Neural cell (in vitro differentiated cells): Measurements from ENCODE around the gene ADARB1. TPM values are rescaled to one million over a fixed set of nuclear protein-coding genes. Genes with fewer than 3 reads are reported as not detected.

Experiments
- H2AFZ ChIP-seq: fragments of 200-600, 300-800 bp; sonication (generic), shearing (Covaris generic); 2 replicates; pipeline ENCODE4 v1.6.0; 2014; ENCODE audit warnings: low read depth, mild to moderate bottlenecking, antibody characterized with exemption, low read length, moderate library complexity
- H3F3A ChIP-seq: fragments of 200-600 bp; shearing (Covaris generic); 2 replicates; pipeline ENCODE4 v1.6.1; 2016; ENCODE audit warnings: mild to moderate bottlenecking, moderate library complexity, mixed read lengths, antibody characterized with exemption, low read length; ENCODE audit not compliant: insufficient read depth, poor library complexity, severe bottlenecking
- H3K27ac ChIP-seq: fragments of 200-600, 300-800 bp; sonication (generic), shearing (Covaris generic); 2 replicates; pipeline ENCODE4 v1.5.1; 2014; ENCODE audit warnings: mild to moderate bottlenecking, low read length, moderate library complexity
- H3K27me3 ChIP-seq: fragments of 300-800, 200-600 bp; sonication (generic), shearing (Covaris generic); 2 replicates; pipeline ENCODE4 v1.6.0; 2014; ENCODE audit warnings: mild to moderate bottlenecking, low read depth, low read length, moderate library complexity; ENCODE audit not compliant: insufficient read depth
- H3K36me3 ChIP-seq: fragments of 300-800, 200-600 bp; sonication (generic), shearing (Covaris generic); 2 replicates; pipeline ENCODE4 v1.5.1; 2014; ENCODE audit warnings: mild to moderate bottlenecking, antibody characterized with exemption, low read length, moderate library complexity; ENCODE audit not compliant: insufficient read depth
- H3K4me2 ChIP-seq: fragments of 300-800, 200-600 bp; sonication (generic), shearing (Covaris generic); 2 replicates; pipeline ENCODE4 v1.6.0; 2014; ENCODE audit warnings: mild to moderate bottlenecking, low read length
- H3K4me3 ChIP-seq: fragments of 300-800, 200-600 bp; sonication (generic), shearing (Covaris generic); 2 replicates; pipeline ENCODE4 v1.5.1; 2014; ENCODE audit warnings: mild to moderate bottlenecking, low read length, moderate library complexity
- H3K79me2 ChIP-seq: fragments of 200-600 bp; shearing (Covaris generic); replicated peaks from 2 replicates; pipeline ENCODE4 v1.6.0; 2014; ENCODE audit warnings: mild to moderate bottlenecking, low read length, moderate library complexity; ENCODE audit not compliant: insufficient read depth
- H3K9ac ChIP-seq: fragments of 300-800, 200-600 bp; sonication (generic), shearing (Covaris generic); 2 replicates; pipeline ENCODE4 v1.6.1; 2016; ENCODE audit warnings: mild to moderate bottlenecking, low read length, mixed read lengths
- H3K9me2 ChIP-seq: fragments of 200-600 bp; shearing (Covaris generic); 2 replicates; pipeline ENCODE4 v1.6.1; 2016; ENCODE audit warnings: mild to moderate bottlenecking, low read length, mixed read lengths; ENCODE audit not compliant: insufficient read depth
- H3K9me3 ChIP-seq: fragments of 200-600, 300-800 bp; sonication (generic), shearing (Covaris generic); 2 replicates; pipeline ENCODE4 v1.6.1; 2016; ENCODE audit warnings: mild to moderate bottlenecking, mixed run types, low read length, moderate library complexity, mixed read lengths
- H4K20me1 ChIP-seq: fragments of 200-600 bp; shearing (Covaris generic); 2 replicates; pipeline ENCODE4 v1.6.1; 2016; ENCODE audit warnings: mild to moderate bottlenecking, mixed run types; ENCODE audit not compliant: insufficient read depth
- EP300 ChIP-seq: fragments of 450-650 bp; conservative IDR thresholded peaks from 2 replicates; pipeline ENCODE4 v1.6.1; 2014; ENCODE audit warnings: antibody characterized with exemption, mild to moderate bottlenecking, moderate library complexity; ENCODE audit not compliant: poor library complexity, severe bottlenecking
- EZH2 ChIP-seq: fragments of 200-600, 300-800 bp; shearing (Covaris generic), sonication (generic); IDR thresholded peaks from 2 replicates; pipeline ENCODE4 v1.6.1; 2014; ENCODE audit warnings: antibody characterized with exemption, low read length, borderline replicate concordance, mild to moderate bottlenecking; ENCODE audit not compliant: insufficient read depth, poor library complexity, severe bottlenecking
- MXI1 ChIP-seq: fragments of 450-650 bp; conservative IDR thresholded peaks from 2 replicates; pipeline ENCODE4 v1.6.1; 2014; ENCODE audit warnings: antibody characterized with exemption, mild to moderate bottlenecking; ENCODE audit not compliant: poor library complexity, severe bottlenecking
- POLR2AphosphoS5 ChIP-seq: IDR thresholded peaks from 2 replicates; pipeline ENCODE4 v1.6.1; 2012
- RAD21 ChIP-seq: fragments of 450-650 bp; conservative IDR thresholded peaks from 2 replicates; pipeline ENCODE4 v1.6.1; 2014; ENCODE audit warnings: antibody characterized with exemption, mild to moderate bottlenecking, moderate library complexity
- SMC3 ChIP-seq: fragments of 450-650 bp; conservative IDR thresholded peaks from 2 replicates; pipeline ENCODE4 v1.6.1; 2014; ENCODE audit warnings: antibody characterized with exemption, mild to moderate bottlenecking, moderate library complexity; ENCODE audit not compliant: poor library complexity
- TAF1 ChIP-seq: IDR thresholded peaks from 2 replicates; pipeline ENCODE4 v1.6.1; 2012; ENCODE audit warnings: low read depth
- polyA plus RNA-seq: library from polyadenylated mRNA; depleted of rRNA; stranded (reverse); fragments of >200 nt; gene quantifications from 2 replicates; pipeline ENCODE4 v1.2.3, GENCODE V29; 2014
- TF ChIP-seq, protein P1 (sequence below): IDR thresholded peaks from 2 replicates; pipeline ENCODE4 v1.6.1; 2012; ENCODE audit warnings: borderline replicate concordance
- TF ChIP-seq, protein P2 (sequence below): fragments of 450-650 bp; IDR thresholded peaks from 2 replicates; pipeline ENCODE4 v1.5.1; 2014; ENCODE audit warnings: antibody characterized with exemption, mild to moderate bottlenecking, moderate library complexity; ENCODE audit not compliant: poor library complexity, severe bottlenecking

ADARB1 gene
- polyA plus RNA-seq, 1 donor from 2014 or later, result 8.9 TPM

DNA sequence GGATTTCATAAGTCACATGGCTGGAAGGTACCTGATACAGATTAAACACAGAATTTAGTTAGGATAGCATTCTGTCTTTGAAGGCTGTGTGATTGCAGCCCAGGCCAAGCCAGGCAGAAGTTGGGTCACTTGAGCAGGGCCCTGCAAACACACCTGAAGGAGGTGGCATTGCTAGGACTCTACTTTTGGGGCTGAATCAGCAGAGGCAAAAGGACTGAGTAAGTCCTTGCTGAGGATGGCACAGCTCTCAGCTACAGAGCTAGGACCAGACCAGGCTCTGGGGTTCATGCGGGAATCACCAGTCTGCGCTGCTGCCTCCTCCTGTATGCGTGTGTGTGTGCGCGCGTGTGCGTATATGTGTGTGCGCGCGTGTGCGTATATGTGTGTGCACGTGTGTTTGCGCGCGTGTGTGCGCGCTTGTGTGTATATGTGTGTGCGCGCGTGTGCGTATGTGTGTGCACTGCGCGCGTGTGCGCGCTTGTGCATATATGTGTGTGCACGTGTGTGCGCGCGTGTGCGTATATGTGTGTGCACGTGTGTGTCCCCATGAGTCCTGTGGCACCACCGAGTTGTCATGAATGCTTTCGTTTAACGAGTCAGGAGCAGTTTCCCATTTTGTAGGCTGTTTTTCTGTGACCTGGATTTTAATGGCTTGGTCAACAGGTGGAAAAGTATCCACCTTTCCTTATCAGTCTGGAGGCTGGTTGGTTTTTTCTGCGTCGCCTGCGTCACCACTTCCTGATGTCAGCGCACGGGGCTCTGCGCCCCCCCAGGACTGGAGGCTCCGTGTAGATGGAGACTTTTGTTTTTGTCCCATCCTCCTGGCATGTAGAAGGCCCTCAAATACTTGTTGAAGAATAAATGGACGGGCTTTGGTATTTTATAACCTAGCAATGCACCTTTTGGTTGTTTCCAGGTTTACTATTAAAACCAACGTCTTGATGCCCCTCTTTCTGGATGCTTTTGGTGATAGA is 34.7 kb downstream of the ADARB1 start:
- TF ChIP-seq EZH2 (no peak), TAF1 (no peak), SMC3 (no peak), EP300 (no peak), MXI1 (no peak), POLR2AphosphoS5 (no peak), RAD21 (no peak)
- TF ChIP-seq, protein P1, sequence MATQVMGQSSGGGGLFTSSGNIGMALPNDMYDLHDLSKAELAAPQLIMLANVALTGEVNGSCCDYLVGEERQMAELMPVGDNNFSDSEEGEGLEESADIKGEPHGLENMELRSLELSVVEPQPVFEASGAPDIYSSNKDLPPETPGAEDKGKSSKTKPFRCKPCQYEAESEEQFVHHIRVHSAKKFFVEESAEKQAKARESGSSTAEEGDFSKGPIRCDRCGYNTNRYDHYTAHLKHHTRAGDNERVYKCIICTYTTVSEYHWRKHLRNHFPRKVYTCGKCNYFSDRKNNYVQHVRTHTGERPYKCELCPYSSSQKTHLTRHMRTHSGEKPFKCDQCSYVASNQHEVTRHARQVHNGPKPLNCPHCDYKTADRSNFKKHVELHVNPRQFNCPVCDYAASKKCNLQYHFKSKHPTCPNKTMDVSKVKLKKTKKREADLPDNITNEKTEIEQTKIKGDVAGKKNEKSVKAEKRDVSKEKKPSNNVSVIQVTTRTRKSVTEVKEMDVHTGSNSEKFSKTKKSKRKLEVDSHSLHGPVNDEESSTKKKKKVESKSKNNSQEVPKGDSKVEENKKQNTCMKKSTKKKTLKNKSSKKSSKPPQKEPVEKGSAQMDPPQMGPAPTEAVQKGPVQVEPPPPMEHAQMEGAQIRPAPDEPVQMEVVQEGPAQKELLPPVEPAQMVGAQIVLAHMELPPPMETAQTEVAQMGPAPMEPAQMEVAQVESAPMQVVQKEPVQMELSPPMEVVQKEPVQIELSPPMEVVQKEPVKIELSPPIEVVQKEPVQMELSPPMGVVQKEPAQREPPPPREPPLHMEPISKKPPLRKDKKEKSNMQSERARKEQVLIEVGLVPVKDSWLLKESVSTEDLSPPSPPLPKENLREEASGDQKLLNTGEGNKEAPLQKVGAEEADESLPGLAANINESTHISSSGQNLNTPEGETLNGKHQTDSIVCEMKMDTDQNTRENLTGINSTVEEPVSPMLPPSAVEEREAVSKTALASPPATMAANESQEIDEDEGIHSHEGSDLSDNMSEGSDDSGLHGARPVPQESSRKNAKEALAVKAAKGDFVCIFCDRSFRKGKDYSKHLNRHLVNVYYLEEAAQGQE, result no peak
- TF ChIP-seq, protein P2, sequence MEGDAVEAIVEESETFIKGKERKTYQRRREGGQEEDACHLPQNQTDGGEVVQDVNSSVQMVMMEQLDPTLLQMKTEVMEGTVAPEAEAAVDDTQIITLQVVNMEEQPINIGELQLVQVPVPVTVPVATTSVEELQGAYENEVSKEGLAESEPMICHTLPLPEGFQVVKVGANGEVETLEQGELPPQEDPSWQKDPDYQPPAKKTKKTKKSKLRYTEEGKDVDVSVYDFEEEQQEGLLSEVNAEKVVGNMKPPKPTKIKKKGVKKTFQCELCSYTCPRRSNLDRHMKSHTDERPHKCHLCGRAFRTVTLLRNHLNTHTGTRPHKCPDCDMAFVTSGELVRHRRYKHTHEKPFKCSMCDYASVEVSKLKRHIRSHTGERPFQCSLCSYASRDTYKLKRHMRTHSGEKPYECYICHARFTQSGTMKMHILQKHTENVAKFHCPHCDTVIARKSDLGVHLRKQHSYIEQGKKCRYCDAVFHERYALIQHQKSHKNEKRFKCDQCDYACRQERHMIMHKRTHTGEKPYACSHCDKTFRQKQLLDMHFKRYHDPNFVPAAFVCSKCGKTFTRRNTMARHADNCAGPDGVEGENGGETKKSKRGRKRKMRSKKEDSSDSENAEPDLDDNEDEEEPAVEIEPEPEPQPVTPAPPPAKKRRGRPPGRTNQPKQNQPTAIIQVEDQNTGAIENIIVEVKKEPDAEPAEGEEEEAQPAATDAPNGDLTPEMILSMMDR, result no peak
- Histone ChIP-seq H3F3A (no peaks in the 10 kb centered on the region), H3K27ac (no peak overlapping the region), H3K9me3 (no peaks in the 10 kb centered on the region), H2AFZ (no peak overlapping the region), H3K9me2 (no peaks in the 10 kb centered on the region), H3K4me2 (no peak overlapping the region), H4K20me1 (no peaks in the 10 kb centered on the region), H3K79me2 (no peaks in the 10 kb centered on the region), H3K4me3 (no peak overlapping the region), H3K36me3 (no peaks in the 10 kb centered on the region), H3K9ac (no peak overlapping the region), H3K27me3 (no peaks in the 10 kb centered on the region)

DNA sequence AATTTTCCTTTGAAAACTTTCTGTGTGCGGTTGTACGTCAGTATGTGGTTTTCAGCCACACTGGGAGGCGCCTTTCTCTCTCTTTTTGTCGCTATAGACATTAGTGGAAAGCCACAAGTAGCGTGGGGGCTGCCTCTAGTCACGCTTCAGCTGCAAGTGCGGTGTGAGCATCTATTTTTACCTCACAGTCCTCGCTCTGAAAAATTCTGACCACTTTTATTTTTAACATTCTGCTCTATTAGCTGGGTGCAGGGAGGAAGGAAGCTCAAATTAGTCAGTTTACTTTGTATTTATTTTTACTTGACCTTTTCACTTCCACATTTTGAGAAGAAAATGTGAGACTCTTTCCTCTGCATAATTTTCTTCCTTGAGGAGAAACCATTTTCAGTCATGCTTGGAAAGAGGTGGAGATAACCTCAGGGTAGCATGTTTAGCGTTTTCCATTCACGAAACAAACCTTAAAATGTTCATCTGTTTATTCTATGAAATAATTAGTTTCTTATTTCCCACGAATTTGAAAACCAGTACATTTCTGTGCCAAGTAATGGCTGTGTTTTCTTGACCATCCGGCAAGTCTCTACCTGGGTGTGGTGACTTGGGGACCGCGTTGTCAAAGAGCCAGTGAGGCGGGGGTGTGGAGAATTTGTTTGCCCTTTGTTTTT is 35.6 kb downstream of the ADARB1 start:
- no peak overlapping the region for H3K27ac ChIP-seq
- TF ChIP-seq TAF1 (no peak), POLR2AphosphoS5 (no peak), SMC3 (no peak), EZH2 (no peak), RAD21 (no peak), MXI1 (no peak), EP300 (no peak)
- TF ChIP-seq, protein P2, result no peak
- TF ChIP-seq, protein P1, result no peak
- H3K27me3 ChIP-seq, result no peaks in the 10 kb centered on the region
- H3K4me2 ChIP-seq, result no peak overlapping the region
- H2AFZ ChIP-seq, result no peak overlapping the region
- H3K4me3 ChIP-seq, result no peak overlapping the region
- no peaks in the 10 kb centered on the region for H3K79me2 ChIP-seq
- H3K9me2 ChIP-seq, result no peaks in the 10 kb centered on the region
- H4K20me1 ChIP-seq, result no peaks in the 10 kb centered on the region
- H3K9ac ChIP-seq, result no peak overlapping the region
- no peaks in the 10 kb centered on the region for H3K36me3 ChIP-seq
- no peaks in the 10 kb centered on the region for H3K9me3 ChIP-seq
- H3F3A ChIP-seq, result no peaks in the 10 kb centered on the region
